T-cell (primary cell): ENCODE measurements around the gene SEMA5B. TPM values are rescaled to one million over a fixed set of nuclear protein-coding genes. Genes with fewer than 3 reads are reported as not detected.

Experiments
- ATAC-seq, 4 experiments: fragments of 200-7000 bp in 3 of 4; fragments of 150-1000 bp in 1 of 4; cut with Tn5 transposase; replicated peaks in 1 of 4; 1 replicate in 3 of 4; 2 replicates in 1 of 4; pipeline ENCODE4 v1.10.0; 2021; ENCODE audit warnings: moderate library complexity in 3 of 4, mild to moderate bottlenecking in 2 of 4, moderate number of reproducible peaks in 1 of 4
- CTCF ChIA-PET, 2 donors: fragments of 300-600 bp; sonication (Branson Sonifier 250); formaldehyde crosslinking; loops; one replicate each; lab custom pipeline; 2022; ENCODE audit warnings: antibody characterized with exemption in 2 of 2; lab: Charles Lee
- POLR2A ChIA-PET, 2 donors: fragments of 300-600 bp; sonication (Branson Sonifier 250); formaldehyde crosslinking; loops; one replicate each; lab custom pipeline; 2022; ENCODE audit warnings: antibody characterized with exemption in 2 of 2; lab: Charles Lee
- DNase-seq, 35 experiments: peaks; one replicate each; pipeline versions ENCODE4 v3.0.0 to v3.0.0-alpha.2; 2013 to 2023
- H3K27ac ChIP-seq: one replicate; pipeline ENCODE4 v1.5.1; 2013; ENCODE audit warnings: low read length
- H3K27me3 ChIP-seq, 2 experiments: replicated peaks in 1 of 2; 1 replicate in 1 of 2; 2 replicates in 1 of 2; pipeline versions ENCODE4 v1.6.1 to v1.7.0; 2013; ENCODE audit warnings: low read length in 1 of 2, mixed read lengths in 1 of 2; ENCODE audit not compliant: control insufficient read depth in 2 of 2, insufficient read depth in 2 of 2; ENCODE audit errors: extremely low read depth in 1 of 2
- H3K36me3 ChIP-seq, 2 donors: 1 replicate in 1 of 2; 2 replicates in 1 of 2; pipeline versions ENCODE4 v1.6.1 to v1.7.0; 2013; ENCODE audit warnings: low read length in 1 of 2; ENCODE audit not compliant: control insufficient read depth in 2 of 2, insufficient read depth in 1 of 2; ENCODE audit errors: extremely low read depth in 1 of 2
- H3K4me1 ChIP-seq, 2 experiments: 1 replicate in 1 of 2; 2 replicates in 1 of 2; pipeline versions ENCODE4 v1.6.1 to v1.7.0; 2013; ENCODE audit warnings: low read length in 2 of 2, mixed read lengths in 1 of 2; ENCODE audit not compliant: insufficient read depth in 2 of 2, control insufficient read depth in 1 of 2; ENCODE audit errors: extremely low read depth in 1 of 2
- H3K4me3 ChIP-seq, 2 donors: 1 replicate in 1 of 2; 2 replicates in 1 of 2; pipeline versions ENCODE4 v1.5.1 to v1.7.0; 2013; ENCODE audit warnings: mild to moderate bottlenecking in 2 of 2, low read length in 1 of 2, moderate library complexity in 1 of 2; ENCODE audit not compliant: control insufficient read depth in 1 of 2; ENCODE audit errors: extremely low read depth in 1 of 2
- H3K9me3 ChIP-seq: 2 replicates; pipeline ENCODE4 v1.7.0; 2013
- H3K27ac Mint-ChIP-seq, 2 donors: one replicate each; pipeline ENCODE4 v1.8.0; 2020 to 2021; ENCODE audit warnings: mild to moderate bottlenecking in 2 of 2, mixed read lengths in 2 of 2
- H3K27me3 Mint-ChIP-seq, 2 donors: one replicate each; pipeline ENCODE4 v1.8.0; 2021 to 2022; ENCODE audit warnings: mixed read lengths in 2 of 2
- H3K36me3 Mint-ChIP-seq: one replicate; pipeline ENCODE4 v1.8.0; 2021; ENCODE audit warnings: mixed read lengths
- H3K4me1 Mint-ChIP-seq, 3 donors: one replicate each; pipeline ENCODE4 v1.8.0; 2020 to 2022; ENCODE audit warnings: mixed read lengths in 3 of 3, mild to moderate bottlenecking in 1 of 3
- H3K4me3 Mint-ChIP-seq, 3 donors: one replicate each; pipeline ENCODE4 v1.8.0; 2020 to 2022; ENCODE audit warnings: mild to moderate bottlenecking in 3 of 3, mixed read lengths in 3 of 3, moderate library complexity in 3 of 3
- H3K9me3 Mint-ChIP-seq, 3 donors: one replicate each; pipeline ENCODE4 v1.8.0; 2020 to 2022; ENCODE audit warnings: mixed read lengths in 3 of 3
- WGBS: methylation state at CpG from one replicate; pipeline ENCODE4 v1.1.5; 2013; ENCODE audit warnings: missing lambda C conversion rate; ENCODE audit not compliant: insufficient coverage; 5-methylcytosine and 5-hydroxymethylcytosine counted together
- total RNA-seq, 35 experiments: library from RNA in 6 of 35; stranded (reverse) in 6 of 35; fragments of 120-200 nt in 1 of 35; gene quantifications; one replicate each; pipeline versions ENCODE4 v1.2.1 to v1.2.4 and lab custom pipeline; 2013 to 2026

The SEMA5B gene
- total RNA-seq, 5 donors from 2014 or later (not counting 1 experiment from before 2014, with no cell fraction given), result 0.08 to 0.32 (median 0.21) TPM; not detected in 1

- peaks cover 2 to 59% of the 10 kb centered on the region in 2 experiments for H3K27me3 ChIP-seq
- no peaks in the 10 kb centered on the region for H3K36me3 ChIP-seq
- ChIA-PET CTCF (interaction anchor here in 1 of 2 donors (0.6 kb wide), 1 partner anchor 719 kb away, joined by 9 read pairs; no protein-coding TSS in a partner anchor), POLR2A (no interaction called here)
- 80% methylated on average over 1 of the region's 1 CpG for WGBS
- no peak overlapping the region for H3K27ac ChIP-seq
- no peak overlapping the region for H3K4me3 ChIP-seq
- ATAC-seq, result no peak
- Mint-ChIP-seq H3K36me3 (no peaks in the 10 kb centered on the region), H3K27me3 (peaks cover 49 to 70% of the 10 kb centered on the region in 2 donors), H3K4me3 (no peak overlapping the region), H3K4me1 (peaks cover 16 to 21% (median 17%) of the 10 kb centered on the region in 3 donors), H3K9me3 (no peaks in the 10 kb centered on the region), H3K27ac (no peak overlapping the region)
- H3K9me3 ChIP-seq, result no peaks in the 10 kb centered on the region
- H3K4me1 ChIP-seq, result peaks cover 3 to 23% of the 10 kb centered on the region in 2 experiments
- no peak for DNase-seq
Measured at GRCh38 chr3:123024056-123024455, 3.5 kb downstream of the SEMA5B start.

DNA sequence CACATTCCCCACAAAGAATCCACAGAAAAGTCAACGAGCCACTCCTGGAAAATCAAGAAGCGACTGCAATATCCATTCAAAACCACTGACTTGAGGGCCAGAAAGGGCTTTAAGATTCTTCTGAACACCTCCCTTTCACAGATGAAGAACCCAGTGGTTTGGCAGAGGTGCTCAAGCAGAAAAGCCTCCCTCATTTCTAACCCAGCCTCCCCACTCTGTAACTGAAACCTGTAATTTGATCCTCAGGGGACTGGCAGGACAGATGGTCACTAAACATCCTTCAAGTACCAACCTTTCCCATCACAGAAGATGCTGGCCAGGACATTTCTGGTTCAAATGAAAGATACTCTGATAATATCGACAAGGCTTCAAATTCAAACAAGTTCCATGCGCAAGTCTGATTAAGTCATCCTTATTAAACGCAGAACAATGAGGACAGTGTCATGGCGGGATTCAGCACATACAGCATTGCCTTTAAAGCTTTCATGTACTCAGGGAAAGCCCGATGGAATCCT lies 5.5 kb downstream of the SEMA5B start:
- no peaks in the 10 kb centered on the region for H3K36me3 Mint-ChIP-seq
- Histone ChIP-seq H3K27ac (no peak overlapping the region), H3K27me3 (peaks cover 0 to 46% of the 10 kb centered on the region in 2 experiments), H3K9me3 (no peaks in the 10 kb centered on the region), H3K36me3 (no peaks in the 10 kb centered on the region), H3K4me3 (no peak overlapping the region), H3K4me1 (peaks cover 0 to 12% of the 10 kb centered on the region in 2 experiments)
- ATAC-seq (no peak), DNase-seq (no peak)
- H3K4me1 Mint-ChIP-seq, result peaks cover 7 to 14% (median 10%) of the 10 kb centered on the region in 3 donors
- H3K4me3 Mint-ChIP-seq, result no peak overlapping the region
- WGBS, result 78% methylated on average over 5 of the region's 7 CpGs
- H3K27me3 Mint-ChIP-seq, result peaks cover 47 to 67% of the 10 kb centered on the region in 2 donors
- ChIA-PET CTCF (no interaction called here), POLR2A (no interaction called here)
- no peaks in the 10 kb centered on the region for H3K9me3 Mint-ChIP-seq
- no peak overlapping the region for H3K27ac Mint-ChIP-seq

DNA sequence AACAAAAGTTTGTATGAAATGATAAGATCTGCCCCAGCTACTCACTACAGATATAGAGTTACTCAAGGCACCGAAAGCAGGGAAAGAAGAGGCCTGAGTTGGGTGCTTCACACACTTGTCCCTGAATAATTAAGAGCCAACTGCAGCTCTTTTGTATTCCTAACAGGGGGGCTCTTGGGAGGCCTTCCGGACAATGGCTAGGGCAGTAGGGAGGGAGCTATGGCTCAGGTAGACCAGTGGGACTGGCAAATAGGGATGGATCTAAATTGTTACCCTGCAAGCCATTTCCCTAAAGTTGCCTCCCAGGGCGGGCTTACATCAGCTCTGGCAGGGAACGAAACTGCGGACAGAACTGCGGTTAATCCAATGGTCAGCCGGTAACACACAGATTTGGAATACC lies 6.2 kb downstream of the SEMA5B start:
- no peak overlapping the region for H3K4me3 Mint-ChIP-seq
- DNase-seq (no peak), ATAC-seq (no peak)
- Histone ChIP-seq H3K4me3 (no peak overlapping the region), H3K9me3 (no peaks in the 10 kb centered on the region), H3K36me3 (no peaks in the 10 kb centered on the region), H3K4me1 (peaks cover 0 to 5% of the 10 kb centered on the region in 2 experiments), H3K27ac (no peak overlapping the region), H3K27me3 (peaks cover 0 to 43% of the 10 kb centered on the region in 2 experiments)
- H3K4me1 Mint-ChIP-seq, result peaks cover 5 to 8% (median 7%) of the 10 kb centered on the region in 3 donors
- no peaks in the 10 kb centered on the region for H3K36me3 Mint-ChIP-seq
- CTCF ChIA-PET, result no interaction called here
- POLR2A ChIA-PET, result interaction anchor here in 1 of 2 donors (0.5 kb wide), 1 partner anchor 23 kb away, joined by 4 read pairs; no protein-coding TSS in a partner anchor
- no peak overlapping the region for H3K27ac Mint-ChIP-seq
- 100% methylated on average over 1 of the region's 7 CpGs for WGBS
- H3K27me3 Mint-ChIP-seq, result peaks cover 44 to 63% of the 10 kb centered on the region in 2 donors
- H3K9me3 Mint-ChIP-seq, result no peaks in the 10 kb centered on the region

GRCh38 chr3:123020709-123021108 lies 6.9 kb downstream of the SEMA5B start:
- Histone ChIP-seq H3K27ac (no peak overlapping the region), H3K4me3 (no peak overlapping the region), H3K36me3 (no peaks in the 10 kb centered on the region), H3K27me3 (peaks cover 0 to 38% of the 10 kb centered on the region in 2 experiments), H3K4me1 (no peaks in the 10 kb centered on the region), H3K9me3 (no peaks in the 10 kb centered on the region)
- Mint-ChIP-seq H3K9me3 (no peaks in the 10 kb centered on the region), H3K4me3 (no peak overlapping the region), H3K27ac (no peak overlapping the region), H3K4me1 (peaks cover under 1 to 4% (median 2%) of the 10 kb centered on the region in 3 donors), H3K36me3 (no peaks in the 10 kb centered on the region), H3K27me3 (peaks cover 40 to 58% of the 10 kb centered on the region in 2 donors)
- DNase-seq (no peak), ATAC-seq (no peak)
- ChIA-PET CTCF (interaction anchor here in 1 of 2 donors (0.6 kb wide), 2 partner anchors 21 to 674 kb away, joined by 3 to 4 read pairs; no protein-coding TSS in a partner anchor), POLR2A (interaction anchor here in 1 of 2 donors (0.5 kb wide), 1 partner anchor 23 kb away, joined by 4 read pairs; no protein-coding TSS in a partner anchor)
- WGBS, result 84% methylated on average over 3 of the region's 3 CpGs

GRCh38 chr3:123019591-123019990 lies 8.0 kb downstream of the SEMA5B start:
- Histone ChIP-seq H3K27ac (no peak overlapping the region), H3K27me3 (peaks cover 0 to 29% of the 10 kb centered on the region in 2 experiments), H3K4me3 (no peak overlapping the region), H3K36me3 (no peaks in the 10 kb centered on the region), H3K4me1 (no peaks in the 10 kb centered on the region), H3K9me3 (no peaks in the 10 kb centered on the region)
- POLR2A ChIA-PET, result no interaction called here
- WGBS, result 75% methylated on average over 3 of the region's 5 CpGs
- Mint-ChIP-seq H3K27me3 (peaks cover 32 to 47% of the 10 kb centered on the region in 2 donors), H3K36me3 (no peaks in the 10 kb centered on the region), H3K4me1 (no peaks in the 10 kb centered on the region), H3K4me3 (no peak overlapping the region), H3K9me3 (no peaks in the 10 kb centered on the region), H3K27ac (no peak overlapping the region)
- CTCF ChIA-PET, result no interaction called here
- ATAC-seq (no peak), DNase-seq (no peak)

- ChIA-PET POLR2A (no interaction called here), CTCF (no interaction called here)
- H3K4me3 Mint-ChIP-seq, result no peak overlapping the region
- Histone ChIP-seq H3K27me3 (peaks cover 0 to 30% of the 10 kb centered on the region in 2 experiments), H3K36me3 (no peaks in the 10 kb centered on the region), H3K4me1 (no peaks in the 10 kb centered on the region), H3K4me3 (no peak overlapping the region), H3K27ac (no peak overlapping the region), H3K9me3 (no peaks in the 10 kb centered on the region)
- no peak for DNase-seq
- no peaks in the 10 kb centered on the region for H3K4me1 Mint-ChIP-seq
- H3K27ac Mint-ChIP-seq, result no peak overlapping the region
- no peaks in the 10 kb centered on the region for H3K36me3 Mint-ChIP-seq
- H3K27me3 Mint-ChIP-seq, result peaks cover 32 to 43% of the 10 kb centered on the region in 2 donors
- 67% methylated on average over 1 of the region's 3 CpGs for WGBS
- no peaks in the 10 kb centered on the region for H3K9me3 Mint-ChIP-seq
- no peak for ATAC-seq
Measured at GRCh38 chr3:123019161-123019560, 8.4 kb downstream of the SEMA5B start.
